NCI-H146 treated with DMSO at 0.1 percent for 48 hours (cell line): ENCODE data around the gene ZNF565.
"Not testable (repeated sequence)": the region's sequence is repeated elsewhere in the genome, so short reads cannot be mapped to it uniquely, and the experiment has no call there.

Experiments
- DNase-seq: peaks from one replicate; lab custom pipeline; 2025; ENCODE audit not compliant: unreplicated experiment; lab: John Stamatoyannopoulos, UW

The ZNF565 gene

DNA sequence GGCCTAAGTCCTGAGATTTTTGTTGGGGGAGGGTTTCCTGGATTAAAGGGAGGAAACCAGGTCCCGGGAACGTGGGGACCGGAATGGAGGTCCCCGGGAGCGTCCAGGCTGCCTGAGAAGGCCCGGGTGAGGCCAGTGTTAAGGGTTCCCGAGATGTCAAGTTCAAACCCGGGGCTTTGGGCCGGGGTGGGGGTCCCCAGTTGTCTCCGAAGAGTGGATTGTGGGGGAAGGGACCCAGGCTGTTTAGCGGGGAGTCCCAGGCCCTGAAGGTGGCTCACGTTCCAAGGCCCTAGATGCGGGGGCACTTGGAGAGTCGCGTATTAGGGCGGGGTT, 62.5 kb downstream of the ZNF565 start:
- no peak for DNase-seq

DNA sequence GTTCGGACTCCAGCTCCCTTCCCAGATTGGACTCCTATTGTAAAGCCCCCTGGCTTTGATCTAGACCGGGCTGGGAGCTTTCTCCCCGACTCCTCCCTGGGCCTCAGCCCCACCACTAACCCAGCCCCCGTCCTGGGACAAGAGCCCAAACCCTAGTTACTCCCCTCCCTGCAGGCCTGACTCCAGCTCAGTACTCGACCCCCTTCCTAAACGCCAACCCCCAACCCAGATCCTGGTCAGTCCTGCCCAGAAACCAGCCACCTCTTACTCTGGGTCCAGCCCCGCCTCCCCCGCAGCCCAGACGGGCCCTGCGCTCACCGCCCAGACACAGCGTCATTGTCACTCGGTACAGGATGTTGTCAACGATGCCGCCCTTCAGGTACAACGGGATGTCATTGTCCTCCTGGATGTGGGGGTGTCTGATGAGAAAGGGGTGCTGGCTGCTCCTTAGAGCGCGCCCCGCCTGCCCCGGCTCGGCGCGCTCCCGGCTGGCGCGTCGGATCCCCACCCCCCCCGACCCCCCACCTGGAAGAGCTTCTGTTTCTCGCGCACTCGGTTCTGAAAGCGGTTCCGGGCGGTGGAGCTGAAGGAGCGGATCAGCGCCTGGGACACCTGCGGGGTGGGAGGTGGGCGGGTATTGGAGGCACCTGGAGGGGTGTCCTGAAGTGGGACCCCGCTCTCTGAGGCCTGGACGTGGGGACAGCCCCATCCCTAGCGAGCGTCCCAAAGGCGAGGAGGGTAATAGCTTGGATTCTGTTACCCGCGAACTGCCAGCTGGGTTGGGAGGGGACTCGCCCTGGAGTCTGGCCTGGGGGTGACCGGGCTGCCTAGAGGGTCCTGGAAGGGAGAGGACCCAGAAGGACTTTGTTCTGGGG, 63.1 kb downstream of the ZNF565 start:
- no peak for DNase-seq

DNA sequence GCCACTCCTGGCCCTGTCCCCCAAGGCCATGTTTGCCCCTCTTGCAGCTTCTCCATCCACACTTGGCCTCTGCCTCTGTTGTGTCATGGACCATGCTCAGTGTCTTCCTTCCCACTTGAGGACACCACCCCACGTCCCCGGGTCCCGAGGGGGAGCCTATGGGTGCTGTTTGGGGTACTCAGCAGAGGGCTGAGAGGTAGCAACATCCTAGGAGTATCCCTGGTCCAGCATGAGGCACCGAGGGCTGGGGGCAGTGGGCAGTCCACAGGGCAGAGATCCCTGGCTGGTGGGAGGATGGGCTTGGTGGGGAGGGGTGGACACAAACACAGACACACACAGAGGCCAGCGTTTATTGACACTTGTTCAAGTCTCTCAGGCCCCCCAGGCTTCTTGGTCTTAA, 63.9 kb downstream of the ZNF565 start:
- no peak for DNase-seq

DNA sequence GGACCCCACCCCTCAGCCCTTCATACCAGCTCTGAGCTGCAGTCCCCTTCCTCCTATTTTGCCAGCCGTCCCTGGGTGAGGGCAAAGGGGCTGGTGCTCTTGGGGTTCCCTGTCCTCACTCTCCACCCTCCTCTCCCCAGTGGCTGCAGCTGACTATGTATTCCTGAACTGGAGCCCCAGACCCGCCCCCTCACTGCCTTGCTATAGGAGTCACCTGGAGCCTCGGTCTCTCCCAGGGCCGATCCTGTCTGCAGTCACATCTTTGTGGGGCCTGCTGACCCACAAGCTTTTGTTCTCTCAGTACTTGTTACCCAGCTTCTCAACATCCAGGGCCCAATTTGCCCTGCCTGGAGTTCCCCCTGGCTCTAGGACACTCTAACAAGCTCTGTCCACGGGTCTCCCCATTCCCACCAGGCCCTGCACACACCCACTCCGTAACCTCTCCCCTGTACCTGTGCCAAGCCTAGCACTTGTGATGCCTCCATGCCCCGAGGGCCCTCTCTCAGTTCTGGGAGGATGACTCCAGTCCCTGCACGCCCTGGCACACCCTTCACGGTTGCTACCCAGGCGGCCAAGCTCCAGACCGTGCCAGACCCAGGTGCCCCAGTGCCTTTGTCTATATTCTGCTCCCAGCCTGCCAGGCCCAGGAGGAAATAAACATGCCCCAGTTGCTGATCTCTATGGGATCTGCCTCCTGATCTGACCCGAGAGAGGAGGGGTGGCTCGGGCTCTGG, 64.6 kb downstream of the ZNF565 start:
- DNase-seq: no peak

DNA sequence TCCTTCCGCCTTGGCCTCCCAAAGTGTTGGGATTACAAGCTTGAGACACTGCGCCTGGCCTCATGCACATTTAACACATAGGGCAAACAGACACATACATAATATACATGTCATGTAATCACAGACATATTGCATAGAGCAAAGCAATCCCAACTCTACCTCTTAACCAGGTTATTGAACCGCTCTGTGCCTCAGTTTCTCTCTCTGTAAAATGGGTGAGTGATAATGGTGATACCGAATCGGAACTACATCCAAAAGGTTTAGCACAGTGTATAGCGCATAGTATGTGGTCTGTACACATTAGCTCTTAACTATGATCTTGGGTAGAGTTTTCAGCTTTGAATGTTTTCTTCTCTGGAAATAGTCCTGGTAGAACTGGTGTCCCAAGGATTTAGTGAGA, 69.8 kb downstream of the ZNF565 start:
- DNase-seq: no peak

DNA sequence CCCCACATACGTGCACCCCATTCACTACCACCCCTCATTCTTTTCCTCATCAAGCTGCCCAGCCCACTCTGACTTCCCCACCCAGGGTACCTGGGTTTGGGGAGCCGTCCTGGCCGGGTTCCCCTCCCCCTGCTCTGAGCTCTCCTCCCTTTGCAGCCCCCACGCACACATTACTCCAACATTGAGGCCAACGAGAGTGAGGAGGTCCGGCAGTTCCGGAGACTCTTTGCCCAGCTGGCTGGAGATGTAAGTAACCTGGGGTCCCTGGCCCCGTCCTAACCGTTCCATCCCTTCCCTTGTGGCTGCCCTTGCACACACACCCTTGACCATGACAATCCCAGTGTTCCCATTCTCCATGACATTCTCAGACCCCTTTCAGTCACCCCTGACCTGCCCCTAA, 72.0 kb downstream of the ZNF565 start:
- DNase-seq: no peak

DNA sequence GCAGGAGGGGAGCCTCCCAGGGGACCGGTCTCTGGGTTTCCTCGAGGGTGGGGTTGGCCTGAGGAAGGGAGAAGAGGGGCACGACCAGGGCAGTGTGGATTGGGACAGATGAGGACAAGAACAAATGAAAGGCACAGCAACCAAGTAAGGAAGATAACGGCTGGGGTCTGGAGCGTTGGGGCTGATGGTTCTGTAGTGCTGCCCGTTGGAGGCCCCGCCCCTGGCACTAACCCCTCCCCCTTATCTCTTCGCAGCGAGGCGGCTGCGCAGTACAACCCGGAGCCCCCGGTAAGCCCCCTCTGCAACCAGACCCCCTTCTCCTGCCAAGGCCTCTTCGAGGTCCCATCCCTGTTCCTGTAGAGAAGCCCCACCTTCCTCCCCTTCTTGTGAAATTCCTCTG, 72.4 kb downstream of the ZNF565 start:
- no peak for DNase-seq

DNA sequence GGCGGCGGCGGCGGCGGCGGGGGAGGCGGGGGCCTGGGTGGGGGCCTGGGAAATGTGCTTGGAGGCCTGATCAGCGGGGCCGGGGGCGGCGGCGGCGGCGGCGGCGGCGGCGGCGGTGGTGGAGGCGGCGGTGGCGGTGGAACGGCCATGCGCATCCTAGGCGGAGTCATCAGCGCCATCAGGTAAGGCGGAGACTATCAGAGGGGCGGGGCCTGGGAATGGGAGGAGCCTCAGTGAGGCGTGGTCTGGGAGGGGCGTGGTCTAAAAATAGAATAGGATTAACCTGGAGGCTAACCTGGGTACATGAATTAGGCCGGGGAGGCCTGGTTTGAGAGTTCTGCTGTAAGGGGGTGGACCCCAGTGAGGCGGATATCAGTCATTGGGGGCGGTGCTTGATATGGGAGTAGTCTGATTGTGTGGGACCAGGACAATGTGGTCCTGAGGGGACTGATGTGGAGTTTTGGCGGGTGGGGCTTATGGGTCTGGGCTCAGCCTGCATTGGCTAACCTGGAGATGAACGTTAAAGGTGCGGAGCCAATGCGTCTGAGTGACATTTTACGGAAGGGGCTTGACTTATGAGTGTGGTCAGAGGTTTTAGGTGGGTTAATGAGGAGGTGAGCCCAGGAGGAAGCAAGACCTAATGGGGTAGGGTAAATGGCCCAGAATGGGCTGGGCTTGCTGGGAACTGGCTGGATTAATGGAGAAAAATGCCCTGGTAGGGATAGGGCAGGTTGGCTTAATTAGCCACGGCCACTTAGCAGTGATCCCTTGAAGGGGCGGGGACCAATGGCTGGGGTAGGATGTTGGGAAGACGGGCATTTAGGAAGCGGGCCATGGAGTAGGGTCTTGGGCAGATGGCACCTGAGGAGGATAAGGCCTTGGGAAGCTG, 73.2 kb downstream of the ZNF565 start:
- peak; percentile 76 for DNase-seq

DNA sequence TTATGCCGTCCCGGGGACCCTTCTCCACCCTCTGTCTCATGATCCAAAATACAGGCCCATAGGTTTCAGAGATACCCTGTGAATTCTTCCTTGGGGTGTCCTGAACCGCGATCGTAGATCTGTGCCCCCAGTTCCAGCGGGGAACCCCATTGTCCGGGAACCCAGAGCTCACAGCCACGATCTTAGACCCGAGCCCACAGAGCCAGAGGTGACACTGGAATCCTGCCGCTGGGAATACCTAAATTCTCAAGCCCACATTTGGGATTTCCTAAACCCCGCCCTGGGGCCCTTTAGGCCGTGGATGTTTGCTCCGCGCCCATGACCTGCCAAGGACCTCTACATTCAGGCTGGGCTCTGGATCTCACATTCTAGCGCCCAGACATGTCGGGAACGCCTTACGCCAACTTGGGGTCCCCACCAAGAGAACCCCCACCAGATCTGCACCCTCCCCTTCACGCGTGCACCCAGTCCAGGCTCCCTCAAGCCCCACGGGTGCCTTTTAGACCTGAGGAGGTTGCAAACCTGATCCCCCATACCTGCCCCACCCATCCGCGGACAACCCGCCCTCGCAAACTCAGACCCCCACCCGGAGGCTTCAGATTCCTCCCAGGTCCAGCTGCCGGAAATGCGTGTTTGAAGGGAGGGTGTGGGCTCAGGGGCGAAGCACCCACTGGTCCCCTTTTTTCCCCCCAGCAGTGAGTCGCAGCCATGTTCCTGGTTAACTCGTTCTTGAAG, 74.0 kb downstream of the ZNF565 start:
- peak; percentile 69 for DNase-seq

DNA sequence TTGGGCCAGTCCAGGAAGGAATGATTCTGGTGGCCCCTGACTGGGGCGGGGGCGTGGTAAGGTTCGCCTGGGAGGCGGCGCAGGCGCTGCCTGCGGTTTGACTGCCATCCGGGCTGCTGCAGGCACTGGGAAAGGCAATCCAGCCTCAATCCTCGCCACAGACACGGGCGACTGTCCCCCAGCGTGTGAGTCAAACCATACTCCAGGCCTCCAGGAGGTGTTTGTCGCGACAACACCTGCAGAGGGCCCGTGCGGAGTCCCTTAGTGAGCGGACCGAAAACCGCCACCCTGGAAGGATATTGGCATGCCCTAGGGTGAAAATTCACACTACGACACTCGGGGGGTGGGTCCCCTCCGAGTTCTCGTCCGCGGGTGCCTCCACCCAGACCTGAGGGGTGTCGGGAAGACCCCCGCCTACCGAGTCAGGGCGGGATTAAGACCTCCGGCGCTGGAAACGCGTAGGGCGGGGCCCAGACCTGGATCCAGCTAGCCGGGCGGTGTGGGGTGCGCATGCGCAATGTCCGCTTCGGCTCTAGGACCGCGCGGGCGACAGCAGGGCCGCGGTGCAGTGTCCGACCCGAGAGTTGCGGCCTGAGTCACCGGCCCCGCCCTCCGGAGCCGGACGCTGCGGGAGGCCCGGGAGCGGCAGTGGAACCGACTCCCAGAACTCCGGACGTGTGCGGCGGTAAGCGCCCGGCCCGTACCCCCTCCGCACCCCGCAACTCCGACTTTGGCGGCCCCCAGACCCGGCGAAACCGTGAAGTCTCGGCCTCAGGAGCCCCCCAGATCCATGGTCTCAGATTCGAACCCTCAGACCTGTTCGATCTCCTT, 74.8 kb downstream of the ZNF565 start, which contains the start of gene CAPNS1:
CAPNS1 (plus strand) TSS at position 594 of the 831 bp plus-strand sequence. CDS start 946 bp downstream, outside the sequence.
- peak; percentile 97 for DNase-seq

DNA sequence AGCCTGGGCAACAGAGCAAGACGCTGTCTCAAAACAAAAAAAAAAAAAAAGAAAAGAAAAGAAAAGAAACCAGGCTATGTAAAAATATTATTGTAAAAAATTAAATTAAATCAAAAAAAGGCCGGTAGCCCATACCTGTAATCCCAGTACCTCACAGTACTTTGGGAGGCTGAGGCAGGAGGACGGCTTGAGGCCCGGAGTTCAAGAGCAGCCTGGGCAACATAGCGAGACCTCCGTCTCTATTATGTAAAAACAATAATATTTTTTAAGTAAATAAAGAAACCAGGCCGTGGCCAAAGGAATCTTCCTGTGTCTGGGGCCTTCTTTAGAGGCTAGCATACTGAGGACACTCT, 75.4 kb downstream of the ZNF565 start:
- DNase-seq: no peak

DNA sequence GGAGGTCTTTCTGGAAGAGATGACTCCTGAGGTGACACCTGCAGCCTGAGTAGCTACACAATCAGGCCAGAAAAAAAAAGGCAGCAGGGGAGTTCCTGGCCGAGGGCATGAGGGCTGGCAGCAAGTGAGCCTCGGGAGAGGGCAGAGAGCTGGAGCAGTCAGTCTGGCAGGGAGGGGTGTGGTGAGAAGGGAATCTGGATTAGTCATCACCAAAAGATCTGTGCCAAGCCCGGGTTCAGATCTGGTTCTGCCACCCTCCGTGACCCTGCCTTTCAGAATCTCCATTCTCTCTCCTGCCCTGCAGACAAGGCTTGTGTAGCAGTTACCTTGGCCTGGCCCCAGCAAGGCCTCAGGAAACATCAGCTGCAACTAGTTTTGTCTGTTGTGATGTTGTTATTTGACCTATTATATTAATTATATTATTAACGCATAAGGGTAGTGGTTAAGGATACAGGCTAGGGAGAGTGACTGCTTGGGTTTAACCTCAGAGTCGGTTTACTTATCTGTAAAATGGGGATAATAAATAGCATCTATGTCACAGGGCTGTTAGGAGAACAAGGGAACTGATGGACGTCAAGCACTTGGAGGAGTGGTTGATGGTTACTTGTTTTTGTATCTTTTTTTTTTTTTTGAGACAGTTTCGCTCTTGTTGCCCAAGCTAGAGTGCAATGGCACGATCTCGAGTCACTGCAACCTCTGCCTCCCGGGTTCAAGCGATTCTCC, 77.3 kb downstream of the ZNF565 start:
- no peak for DNase-seq

DNA sequence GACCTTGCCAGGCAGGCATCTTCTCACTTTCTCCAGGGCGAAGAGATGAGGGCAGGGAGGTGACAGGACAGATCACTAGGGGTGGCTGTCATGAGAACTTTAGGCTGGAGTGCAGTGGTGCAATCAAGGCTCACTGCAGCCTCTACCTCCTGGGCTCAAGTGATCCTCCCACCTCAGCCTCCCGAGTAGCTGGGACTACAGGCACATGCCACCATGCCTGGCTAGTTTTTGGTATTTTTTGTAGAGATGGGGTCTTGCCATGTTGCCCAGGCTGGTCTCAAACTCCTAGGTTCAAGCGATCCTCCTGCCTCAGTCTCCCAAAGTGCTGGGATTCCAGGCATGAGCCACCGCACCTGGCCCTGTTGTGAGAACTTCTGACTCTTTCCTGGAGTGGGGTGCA, 79.6 kb downstream of the ZNF565 start:
- DNase-seq: not testable (repeated sequence)
